Adipocyte (in vitro differentiated cells): Measurements from ENCODE around the gene GNGT1.
A peak's percentile ranks its signal among the peaks of the same experiment; 100 is the strongest.
"Not testable (repeated sequence)": the region's sequence is repeated elsewhere in the genome, so short reads cannot be mapped to it uniquely, and the experiment has no call there.

Source experiments
- DNase-seq: peaks from one replicate; pipeline ENCODE4 v3.0.0-alpha.2; 2015; ENCODE audit warnings: low read depth
- H3K27me3 ChIP-seq: replicated peaks from 2 replicates; pipeline ENCODE4 v1.7.0; 2013; ENCODE audit warnings: mild to moderate bottlenecking, low read length, moderate library complexity; ENCODE audit not compliant: control insufficient read depth, insufficient read depth
- H3K36me3 ChIP-seq: 2 replicates; pipeline ENCODE4 v1.7.0; 2013; ENCODE audit warnings: low read length, mild to moderate bottlenecking, moderate library complexity; ENCODE audit not compliant: control insufficient read depth, insufficient read depth, severe bottlenecking
- H3K4me1 ChIP-seq: 2 replicates; pipeline ENCODE4 v1.7.0; 2013; ENCODE audit warnings: mild to moderate bottlenecking, low read length, moderate library complexity; ENCODE audit not compliant: control insufficient read depth, insufficient read depth
- H3K4me3 ChIP-seq: 2 replicates; pipeline ENCODE4 v1.7.0; 2013; ENCODE audit warnings: mild to moderate bottlenecking, low read length, moderate library complexity
- H3K9ac ChIP-seq: 2 replicates; pipeline ENCODE4 v1.7.0; 2013; ENCODE audit warnings: mild to moderate bottlenecking, low read length, moderate library complexity
- H3K9me3 ChIP-seq: 2 replicates; pipeline ENCODE4 v1.7.0; 2013; ENCODE audit warnings: mild to moderate bottlenecking, low read length, moderate library complexity; ENCODE audit not compliant: control insufficient read depth

The GNGT1 gene

DNA sequence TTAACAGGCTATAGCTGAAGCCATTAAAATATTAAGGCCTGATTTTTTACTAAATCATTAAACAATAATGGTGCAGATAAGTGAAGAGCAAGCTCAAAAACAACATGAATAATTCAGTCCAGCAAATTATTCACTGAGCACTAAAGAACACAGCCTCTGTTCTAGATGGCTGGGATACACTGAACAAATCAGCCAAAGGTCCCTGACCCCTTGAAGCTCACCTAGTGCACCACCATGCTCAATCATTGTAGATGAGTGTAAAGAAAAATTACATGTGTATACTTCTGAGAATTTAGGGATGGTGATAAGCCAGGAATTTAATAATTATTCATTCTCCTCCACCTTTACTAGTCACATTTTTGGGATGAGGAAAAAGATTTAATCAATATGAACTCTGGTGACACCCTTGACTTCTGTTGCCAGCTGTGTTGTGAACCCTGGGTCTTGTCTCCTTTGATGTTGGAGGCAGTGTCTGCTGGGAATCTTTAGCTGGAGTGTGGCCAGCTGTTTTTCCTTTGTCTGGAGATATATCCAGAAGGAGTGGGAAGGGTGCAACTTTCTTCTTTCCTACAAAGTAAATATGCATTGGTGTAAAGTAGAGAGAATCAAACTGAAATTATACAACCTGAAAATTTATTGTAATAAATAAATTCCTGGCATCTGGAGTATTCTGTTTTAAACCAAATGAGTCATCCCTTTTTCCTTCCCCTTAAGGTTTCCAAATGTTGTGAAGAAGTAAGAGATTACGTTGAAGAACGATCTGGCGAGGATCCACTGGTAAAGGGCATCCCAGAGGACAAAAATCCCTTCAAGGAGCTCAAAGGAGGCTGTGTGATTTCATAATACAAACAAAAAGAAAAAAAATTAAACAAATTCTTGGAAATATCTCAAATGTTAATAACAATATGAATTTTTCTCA lies 4.0 kb downstream of the GNGT1 start:
- peak; percentile 67 for DNase-seq
- no peaks in the 10 kb centered on the region for H3K27me3 ChIP-seq
- no peaks in the 10 kb centered on the region for H3K36me3 ChIP-seq
- peak overlapping the region; percentile 8 for H3K4me3 ChIP-seq
- H3K9me3 ChIP-seq, result no peaks in the 10 kb centered on the region
- H3K9ac ChIP-seq, result no peak overlapping the region
- H3K4me1 ChIP-seq, result peaks cover 20% of the 10 kb centered on the region

DNA sequence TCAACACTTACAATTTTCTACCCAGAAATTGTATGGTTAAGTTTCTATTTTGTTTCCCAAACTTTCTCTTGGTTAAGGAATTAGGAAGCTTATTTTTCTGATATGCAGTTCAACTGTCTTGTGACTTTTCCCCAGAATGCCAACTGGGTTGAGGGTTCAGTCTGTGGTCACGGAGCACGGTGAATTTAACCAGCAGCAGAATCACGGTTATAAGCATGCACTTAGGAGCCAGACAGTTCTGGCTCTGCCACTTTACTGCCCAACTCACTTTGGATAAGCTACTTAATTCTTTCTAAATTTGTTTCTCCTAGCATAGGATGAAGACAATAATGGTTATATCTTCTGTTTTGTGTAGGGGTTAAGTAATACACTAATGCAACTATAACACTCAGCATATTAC lies 4.9 kb downstream of the GNGT1 start:
- H3K9ac ChIP-seq, DNase-seq, H3K27me3 ChIP-seq, H3K36me3 ChIP-seq, H3K9me3 ChIP-seq: not testable (repeated sequence)
- peaks cover 20% of the 10 kb centered on the region for H3K4me1 ChIP-seq
- peak overlapping the region; percentile 8 for H3K4me3 ChIP-seq

DNA sequence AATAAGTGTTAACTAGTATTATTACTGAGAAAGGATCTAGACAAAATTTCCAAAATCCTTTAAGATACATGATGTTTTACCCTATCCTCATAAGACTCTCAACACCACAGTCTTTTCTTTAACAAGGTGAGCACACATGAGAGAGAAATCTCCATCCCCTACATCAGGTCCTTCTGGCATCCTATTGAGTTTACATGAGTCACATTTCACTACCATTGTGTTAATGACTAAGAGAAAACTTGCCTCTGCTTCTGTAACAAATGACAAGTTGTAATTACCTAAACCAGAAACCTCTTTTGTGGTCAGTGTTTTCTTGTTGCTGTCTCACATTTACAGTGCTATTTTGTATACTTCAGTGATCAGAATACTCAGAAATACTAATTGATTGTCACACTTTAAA lies 5.3 kb downstream of the GNGT1 start:
- H3K36me3 ChIP-seq, H3K4me3 ChIP-seq, DNase-seq, H3K9ac ChIP-seq, H3K27me3 ChIP-seq, H3K9me3 ChIP-seq: not testable (repeated sequence)
- H3K4me1 ChIP-seq, result peaks cover 20% of the 10 kb centered on the region

DNA sequence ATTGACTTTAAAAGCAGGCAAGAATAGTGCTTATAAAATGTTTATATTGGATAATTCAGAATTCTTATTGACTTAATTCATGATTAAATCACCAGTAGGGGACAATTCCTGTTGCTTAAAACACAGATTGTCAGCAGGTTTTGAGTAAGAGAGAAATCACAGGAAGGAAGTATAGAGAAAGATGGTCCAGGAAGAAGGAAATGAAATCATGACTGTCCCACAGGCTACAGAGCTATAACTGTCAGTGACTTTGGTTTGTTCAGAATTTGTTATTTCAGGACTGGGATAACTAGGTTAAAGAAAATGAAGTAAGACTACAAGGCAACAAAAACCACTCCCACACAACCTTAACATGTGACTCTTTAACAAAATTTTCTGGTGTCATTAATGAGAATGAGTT lies 6.8 kb downstream of the GNGT1 start:
- no peaks in the 10 kb centered on the region for H3K9me3 ChIP-seq
- no peaks in the 10 kb centered on the region for H3K27me3 ChIP-seq
- H3K4me1 ChIP-seq, result peaks cover 20% of the 10 kb centered on the region
- H3K4me3 ChIP-seq, result no peak overlapping the region
- no peak for DNase-seq
- no peak overlapping the region for H3K9ac ChIP-seq
- no peaks in the 10 kb centered on the region for H3K36me3 ChIP-seq

DNA sequence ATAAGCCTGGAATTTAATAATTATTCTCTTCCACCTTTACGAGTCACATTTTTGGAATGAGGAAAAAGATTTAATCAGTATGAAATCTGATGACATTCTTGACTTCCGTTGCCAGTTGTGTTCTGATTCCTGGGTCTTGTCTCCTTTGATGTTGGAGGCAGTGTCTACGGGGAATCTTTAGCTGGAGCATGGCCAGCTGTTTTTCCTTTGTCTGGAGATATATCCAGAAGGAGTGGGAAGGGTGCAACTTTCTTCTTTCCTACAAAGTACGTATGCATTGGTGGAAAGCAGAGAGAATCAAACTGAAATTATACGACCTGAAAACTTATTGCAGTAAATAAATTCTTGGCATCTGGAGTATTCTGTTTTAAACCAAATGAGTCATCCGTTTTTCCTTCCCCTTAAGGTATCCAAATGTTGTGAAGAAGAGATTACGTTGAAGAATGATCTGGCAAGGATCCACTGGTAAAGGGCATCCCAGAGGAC lies 8.3 kb downstream of the GNGT1 start:
- Histone ChIP-seq H3K9me3 (no peaks in the 10 kb centered on the region), H3K4me1 (peaks cover 20% of the 10 kb centered on the region), H3K27me3 (no peaks in the 10 kb centered on the region), H3K36me3 (no peaks in the 10 kb centered on the region), H3K9ac (no peak overlapping the region), H3K4me3 (peak overlapping the region; percentile 57)
- peak; percentile 68 for DNase-seq

DNA sequence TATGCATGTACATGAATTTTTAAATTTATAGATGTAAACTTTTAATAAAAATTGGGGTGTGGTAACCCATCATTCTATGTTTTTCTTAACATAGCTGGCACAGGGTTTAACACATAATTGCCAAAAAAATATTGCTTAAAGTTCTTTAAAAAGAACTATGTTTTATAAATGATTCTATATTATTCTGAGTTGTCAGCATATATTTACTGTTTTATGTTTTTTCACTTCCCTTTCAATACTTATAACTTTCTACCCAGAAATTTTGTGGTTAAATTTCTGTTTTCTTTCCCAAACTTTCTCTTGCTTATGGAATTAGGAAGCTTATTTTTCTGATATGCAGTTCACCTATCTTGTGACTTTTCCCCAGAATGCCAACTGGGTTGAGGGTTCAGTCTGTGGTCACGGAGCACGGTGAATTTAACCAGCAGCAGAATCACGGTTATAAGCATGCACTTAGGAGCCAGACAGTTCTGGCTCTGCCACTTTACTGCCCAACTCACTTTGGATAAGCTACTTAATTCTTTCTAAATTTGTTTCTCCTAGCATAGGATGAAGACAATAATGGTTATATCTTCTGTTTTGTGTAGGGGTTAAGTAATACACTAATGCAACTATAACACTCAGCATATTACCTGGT lies 9.0 kb downstream of the GNGT1 start:
- not testable (repeated sequence) for DNase-seq, H3K36me3 ChIP-seq, H3K9ac ChIP-seq, H3K9me3 ChIP-seq, H3K27me3 ChIP-seq, H3K4me3 ChIP-seq
- peaks cover 19% of the 10 kb centered on the region for H3K4me1 ChIP-seq

DNA sequence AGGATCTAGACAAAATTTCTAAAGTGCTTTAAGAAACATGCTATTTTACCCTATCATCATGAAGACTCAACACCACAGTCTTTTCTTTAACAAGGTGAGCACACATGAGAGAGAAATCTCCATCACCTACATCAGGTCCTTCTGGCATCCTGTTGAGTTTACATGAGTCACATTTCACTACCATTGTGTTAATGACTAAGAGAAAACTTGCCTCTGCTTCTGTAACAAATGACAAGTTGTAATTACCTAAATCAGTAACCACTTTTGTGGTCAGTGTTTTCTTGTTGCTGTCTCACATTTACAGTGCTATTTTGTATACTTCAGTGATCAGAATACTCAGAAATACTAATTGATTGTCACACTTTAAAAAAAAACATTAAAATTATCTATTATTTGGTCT lies 9.5 kb downstream of the GNGT1 start:
- H3K27me3 ChIP-seq, H3K9me3 ChIP-seq, DNase-seq, H3K4me3 ChIP-seq, H3K9ac ChIP-seq, H3K36me3 ChIP-seq: not testable (repeated sequence)
- H3K4me1 ChIP-seq, result peaks cover 21% of the 10 kb centered on the region

DNA sequence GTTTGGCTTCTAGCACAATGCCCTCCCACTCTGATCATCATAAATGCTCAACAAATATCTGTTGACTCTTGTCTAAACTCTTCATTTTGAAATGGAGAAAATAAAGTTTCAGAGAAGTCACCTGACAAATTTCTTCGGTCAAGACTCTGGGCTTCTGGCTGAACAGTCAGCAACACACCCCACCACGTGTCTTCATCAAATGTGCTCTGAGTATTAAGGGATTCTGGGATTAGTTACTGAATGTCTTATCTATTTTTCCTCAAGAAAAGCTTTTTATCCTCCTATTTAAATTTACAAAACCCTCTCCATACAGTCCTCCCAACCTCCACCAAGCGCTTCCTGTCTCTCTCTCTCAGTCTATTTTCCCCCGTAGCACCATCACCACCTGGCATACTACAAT lies 9.9 kb downstream of the GNGT1 start:
- H3K27me3 ChIP-seq, H3K9ac ChIP-seq, H3K36me3 ChIP-seq, DNase-seq, H3K4me3 ChIP-seq, H3K9me3 ChIP-seq: not testable (repeated sequence)
- H3K4me1 ChIP-seq, result peaks cover 22% of the 10 kb centered on the region

DNA sequence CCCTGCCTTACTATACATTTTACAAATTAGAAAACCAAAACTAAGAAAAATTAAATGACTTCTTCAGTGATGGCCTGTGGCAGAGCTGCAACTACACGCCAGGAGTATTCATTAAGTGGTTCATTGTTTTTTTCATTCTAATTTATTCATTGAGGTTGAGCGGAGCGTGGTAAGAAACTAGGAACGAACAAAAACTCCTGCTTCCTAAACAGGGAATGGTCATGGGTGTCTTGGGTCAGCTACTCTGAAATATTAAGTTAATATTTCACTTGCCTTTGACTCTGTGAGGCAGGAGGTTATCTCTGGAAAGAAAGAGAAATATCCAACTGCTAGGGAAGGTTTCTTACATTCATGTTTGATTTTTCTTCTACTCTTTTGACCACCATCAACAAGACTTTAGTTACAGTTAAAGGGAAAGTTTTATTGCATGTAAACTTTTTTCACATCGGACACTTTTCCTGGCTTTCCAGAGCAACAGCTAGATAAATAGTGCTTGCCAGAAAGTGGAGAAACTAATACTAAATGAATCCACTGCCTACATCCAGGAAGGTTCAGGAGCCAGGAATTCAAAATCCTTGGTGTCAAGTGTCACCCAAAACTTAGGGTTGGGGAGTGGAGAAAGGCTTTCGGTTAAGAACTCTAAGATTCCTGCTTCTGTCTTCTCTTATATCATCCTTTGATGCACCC lies 14.3 kb downstream of the GNGT1 start:
- peak overlapping the region; percentile 93 for H3K4me3 ChIP-seq
- peak; percentile 23 for DNase-seq
- H3K4me1 ChIP-seq, result peaks cover 22% of the 10 kb centered on the region
- no peaks in the 10 kb centered on the region for H3K9me3 ChIP-seq
- H3K36me3 ChIP-seq, result no peaks in the 10 kb centered on the region
- H3K27me3 ChIP-seq, result no peaks in the 10 kb centered on the region
- peak overlapping the region; percentile 96 for H3K9ac ChIP-seq

DNA sequence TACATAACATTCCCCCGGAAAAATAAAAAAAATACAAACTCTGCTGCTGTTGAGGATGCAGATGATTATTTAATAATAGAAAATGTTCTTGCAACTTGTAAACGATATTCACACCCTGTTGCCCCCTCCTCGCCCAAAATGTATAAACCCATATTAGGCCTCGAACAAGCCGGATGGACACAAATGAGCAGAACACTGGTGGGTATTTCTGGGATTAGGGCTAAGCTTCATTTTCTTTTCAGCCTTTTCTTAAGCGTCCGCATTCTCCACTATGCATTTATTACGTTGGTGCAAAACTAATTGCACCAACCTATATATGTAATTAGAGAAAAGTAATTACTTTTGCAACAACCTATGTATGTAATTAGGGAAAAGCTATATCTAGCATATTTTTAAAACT lies 14.8 kb downstream of the GNGT1 start:
- peaks cover 4% of the 10 kb centered on the region for H3K36me3 ChIP-seq
- no peak for DNase-seq
- peak overlapping the region; percentile 93 for H3K4me3 ChIP-seq
- H3K9ac ChIP-seq, result peak overlapping the region; percentile 96
- peaks cover 22% of the 10 kb centered on the region for H3K4me1 ChIP-seq
- H3K9me3 ChIP-seq, result no peaks in the 10 kb centered on the region
- no peaks in the 10 kb centered on the region for H3K27me3 ChIP-seq
